ENCODE measurements around the gene TRIM44.

The TRIM44 gene

DNA sequence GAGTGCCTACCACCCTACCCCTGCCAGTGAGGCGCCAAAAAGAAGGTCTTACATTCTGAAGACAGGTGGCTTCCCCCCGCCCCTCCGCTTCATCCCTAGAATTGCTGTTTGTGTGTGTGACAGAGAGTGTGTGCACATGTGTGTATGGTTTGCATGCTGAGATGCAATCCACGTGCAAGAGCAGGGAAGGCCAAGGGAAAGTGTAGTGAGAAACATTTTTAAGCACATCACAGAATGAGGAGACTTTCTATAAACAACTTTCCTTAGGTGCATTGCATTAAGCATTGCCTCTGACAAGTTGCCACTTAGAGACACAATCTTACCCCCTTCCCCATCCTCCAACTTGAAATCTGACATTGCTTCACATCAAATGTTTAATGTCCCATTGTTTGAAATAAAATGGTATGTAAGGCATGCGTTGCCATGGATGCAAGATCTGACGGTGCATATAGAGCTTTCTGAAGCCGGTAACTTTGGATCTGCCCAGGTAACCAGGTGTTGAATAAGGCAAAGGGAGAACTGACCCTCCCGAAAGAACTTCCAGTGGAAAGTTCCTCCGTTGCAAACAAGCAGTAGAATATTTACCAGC, 22.9 kb upstream of the TRIM44 start:
- Histone ChIP-seq H3K4ac (ENCODE audit: low read depth, low read length) (no peak overlapping the region), H2BK120ac (ENCODE audit: low read depth, low read length) (no peak overlapping the region), H3K23ac (ENCODE audit: low read length) (no peak overlapping the region), H3K36me3 (ENCODE audit: control insufficient read depth, insufficient read depth, low read length) (no peaks in the 10 kb centered on the region), H3K79me1 (ENCODE audit: low read length) (no peaks in the 10 kb centered on the region), H2AK5ac (ENCODE audit: low read length) (no peak overlapping the region), H3K27me3 (ENCODE audit: insufficient read depth, low read length, poor library complexity) (no peaks in the 10 kb centered on the region), H3K9ac (ENCODE audit: low read length) (no peak overlapping the region), H3K4me2 (ENCODE audit: low read length) (no peak overlapping the region), H2BK5ac (ENCODE audit: low read length) (no peak overlapping the region), H2BK15ac (replicated peaks; ENCODE audit: low read depth) (no peak overlapping the region), H3K56ac (ENCODE audit: low read length) (no peak overlapping the region), H3K4me3 (ENCODE audit: low read length) (no peak overlapping the region), H3K18ac (ENCODE audit: low read length) (no peak overlapping the region), H3K79me2 (ENCODE audit: control insufficient read depth, insufficient read depth, low read length) (no peaks in the 10 kb centered on the region), H4K5ac (ENCODE audit: low read length) (no peak overlapping the region), H3K27ac (ENCODE audit: low read depth, low read length) (no peak overlapping the region), H3K4me1 (ENCODE audit: control insufficient read depth, low read depth, low read length) (peaks cover 2% of the 10 kb centered on the region), H4K8ac (ENCODE audit: low read depth, low read length) (peak overlapping the region; percentile 70)
- peak; percentile 69 for DNase-seq
- no CpG with 5 or more reads among the region's 9 CpGs for WGBS (ENCODE audit: extremely low coverage, insufficient coverage, low lambda C conversion rate)

GRCh38 chr11:35641171-35641897, 21.2 kb upstream of the TRIM44 start:
- Histone ChIP-seq H2AK5ac (ENCODE audit: low read length) (no peak overlapping the region), H3K56ac (ENCODE audit: low read length) (no peak overlapping the region), H3K4me2 (ENCODE audit: low read length) (no peak overlapping the region), H3K4me3 (ENCODE audit: low read length) (no peak overlapping the region), H2BK5ac (ENCODE audit: low read length) (no peak overlapping the region), H3K9ac (ENCODE audit: low read length) (no peak overlapping the region), H4K5ac (ENCODE audit: low read length) (no peak overlapping the region), H4K8ac (ENCODE audit: low read depth, low read length) (no peak overlapping the region), H3K36me3 (ENCODE audit: control insufficient read depth, insufficient read depth, low read length) (no peaks in the 10 kb centered on the region), H3K27ac (ENCODE audit: low read depth, low read length) (no peak overlapping the region), H2BK15ac (replicated peaks; ENCODE audit: low read depth) (no peak overlapping the region), H2BK120ac (ENCODE audit: low read depth, low read length) (no peak overlapping the region), H3K79me1 (ENCODE audit: low read length) (no peaks in the 10 kb centered on the region), H3K79me2 (ENCODE audit: control insufficient read depth, insufficient read depth, low read length) (no peaks in the 10 kb centered on the region), H3K23ac (ENCODE audit: low read length) (no peak overlapping the region), H3K4ac (ENCODE audit: low read depth, low read length) (no peak overlapping the region), H3K4me1 (ENCODE audit: control insufficient read depth, low read depth, low read length) (peaks cover 2% of the 10 kb centered on the region), H3K27me3 (ENCODE audit: insufficient read depth, low read length, poor library complexity) (no peaks in the 10 kb centered on the region), H3K18ac (ENCODE audit: low read length) (no peak overlapping the region)
- WGBS (ENCODE audit: extremely low coverage, insufficient coverage, low lambda C conversion rate): no CpG with 5 or more reads among the region's 6 CpGs
- peak; percentile 85 for DNase-seq

- no peak overlapping the region for H3K56ac ChIP-seq (ENCODE audit: low read length)
- no peak overlapping the region for H2BK120ac ChIP-seq (ENCODE audit: low read depth, low read length)
- H3K79me1 ChIP-seq (ENCODE audit: low read length): no peaks in the 10 kb centered on the region
- no peak overlapping the region for H3K4ac ChIP-seq (ENCODE audit: low read depth, low read length)
- H3K27me3 ChIP-seq (ENCODE audit: insufficient read depth, low read length, poor library complexity): no peaks in the 10 kb centered on the region
- H3K27ac ChIP-seq (ENCODE audit: low read depth, low read length): no peak overlapping the region
- no peak overlapping the region for H2AK5ac ChIP-seq (ENCODE audit: low read length)
- H4K5ac ChIP-seq (ENCODE audit: low read length): no peak overlapping the region
- peaks cover 2% of the 10 kb centered on the region for H3K4me1 ChIP-seq (ENCODE audit: control insufficient read depth, low read depth, low read length)
- no peak overlapping the region for H3K9ac ChIP-seq (ENCODE audit: low read length)
- H3K79me2 ChIP-seq (ENCODE audit: control insufficient read depth, insufficient read depth, low read length): no peaks in the 10 kb centered on the region
- no peak overlapping the region for H3K23ac ChIP-seq (ENCODE audit: low read length)
- no CpG with 5 or more reads among the region's 3 CpGs for WGBS (ENCODE audit: extremely low coverage, insufficient coverage, low lambda C conversion rate)
- H4K8ac ChIP-seq (ENCODE audit: low read depth, low read length): no peak overlapping the region
- no peaks in the 10 kb centered on the region for H3K36me3 ChIP-seq (ENCODE audit: control insufficient read depth, insufficient read depth, low read length)
- H2BK15ac ChIP-seq (replicated peaks; ENCODE audit: low read depth): no peak overlapping the region
- H3K4me2 ChIP-seq (ENCODE audit: low read length): no peak overlapping the region
- DNase-seq: no peak
- H3K18ac ChIP-seq (ENCODE audit: low read length): no peak overlapping the region
- H3K4me3 ChIP-seq (ENCODE audit: low read length): no peak overlapping the region
- no peak overlapping the region for H2BK5ac ChIP-seq (ENCODE audit: low read length)
Measured at GRCh38 chr11:35641964-35642363, 20.6 kb upstream of the TRIM44 start.

- Histone ChIP-seq H3K36me3 (ENCODE audit: control insufficient read depth, insufficient read depth, low read length) (no peaks in the 10 kb centered on the region), H2BK15ac (replicated peaks; ENCODE audit: low read depth) (no peak overlapping the region), H3K4me3 (ENCODE audit: low read length) (no peak overlapping the region), H3K23ac (ENCODE audit: low read length) (no peak overlapping the region), H3K9ac (ENCODE audit: low read length) (no peak overlapping the region), H3K18ac (ENCODE audit: low read length) (no peak overlapping the region), H3K4ac (ENCODE audit: low read depth, low read length) (no peak overlapping the region), H3K4me2 (ENCODE audit: low read length) (no peak overlapping the region), H4K5ac (ENCODE audit: low read length) (no peak overlapping the region), H3K27me3 (ENCODE audit: insufficient read depth, low read length, poor library complexity) (no peaks in the 10 kb centered on the region), H3K56ac (ENCODE audit: low read length) (no peak overlapping the region), H4K8ac (ENCODE audit: low read depth, low read length) (no peak overlapping the region), H2AK5ac (ENCODE audit: low read length) (no peak overlapping the region), H2BK5ac (ENCODE audit: low read length) (no peak overlapping the region), H3K79me1 (ENCODE audit: low read length) (no peaks in the 10 kb centered on the region), H3K79me2 (ENCODE audit: control insufficient read depth, insufficient read depth, low read length) (no peaks in the 10 kb centered on the region), H3K27ac (ENCODE audit: low read depth, low read length) (no peak overlapping the region), H2BK120ac (ENCODE audit: low read depth, low read length) (no peak overlapping the region), H3K4me1 (ENCODE audit: control insufficient read depth, low read depth, low read length) (no peaks in the 10 kb centered on the region)
- no CpG with 5 or more reads among the region's 8 CpGs for WGBS (ENCODE audit: extremely low coverage, insufficient coverage, low lambda C conversion rate)
- DNase-seq: no peak
Measured at GRCh38 chr11:35647421-35648093, 15.0 kb upstream of the TRIM44 start.

GRCh38 chr11:35650006-35650405, 12.6 kb upstream of the TRIM44 start:
- Histone ChIP-seq H2BK15ac (replicated peaks; ENCODE audit: low read depth) (no peak overlapping the region), H3K4me3 (ENCODE audit: low read length) (no peak overlapping the region), H3K4me1 (ENCODE audit: control insufficient read depth, low read depth, low read length) (no peaks in the 10 kb centered on the region), H3K18ac (ENCODE audit: low read length) (no peak overlapping the region), H3K4ac (ENCODE audit: low read depth, low read length) (no peak overlapping the region), H3K27ac (ENCODE audit: low read depth, low read length) (no peak overlapping the region), H2BK5ac (ENCODE audit: low read length) (no peak overlapping the region), H4K5ac (ENCODE audit: low read length) (no peak overlapping the region), H3K9ac (ENCODE audit: low read length) (no peak overlapping the region), H3K27me3 (ENCODE audit: insufficient read depth, low read length, poor library complexity) (no peaks in the 10 kb centered on the region), H3K79me1 (ENCODE audit: low read length) (no peaks in the 10 kb centered on the region), H2BK120ac (ENCODE audit: low read depth, low read length) (no peak overlapping the region), H3K79me2 (ENCODE audit: control insufficient read depth, insufficient read depth, low read length) (no peaks in the 10 kb centered on the region), H4K8ac (ENCODE audit: low read depth, low read length) (no peak overlapping the region), H2AK5ac (ENCODE audit: low read length) (no peak overlapping the region), H3K23ac (ENCODE audit: low read length) (no peak overlapping the region), H3K4me2 (ENCODE audit: low read length) (no peak overlapping the region), H3K36me3 (ENCODE audit: control insufficient read depth, insufficient read depth, low read length) (no peaks in the 10 kb centered on the region), H3K56ac (ENCODE audit: low read length) (no peak overlapping the region)
- DNase-seq: no peak
- no CpG with 5 or more reads among the region's 1 CpG for WGBS (ENCODE audit: extremely low coverage, insufficient coverage, low lambda C conversion rate)
